ENCODE measurements around the gene ROBO2.

DNA sequence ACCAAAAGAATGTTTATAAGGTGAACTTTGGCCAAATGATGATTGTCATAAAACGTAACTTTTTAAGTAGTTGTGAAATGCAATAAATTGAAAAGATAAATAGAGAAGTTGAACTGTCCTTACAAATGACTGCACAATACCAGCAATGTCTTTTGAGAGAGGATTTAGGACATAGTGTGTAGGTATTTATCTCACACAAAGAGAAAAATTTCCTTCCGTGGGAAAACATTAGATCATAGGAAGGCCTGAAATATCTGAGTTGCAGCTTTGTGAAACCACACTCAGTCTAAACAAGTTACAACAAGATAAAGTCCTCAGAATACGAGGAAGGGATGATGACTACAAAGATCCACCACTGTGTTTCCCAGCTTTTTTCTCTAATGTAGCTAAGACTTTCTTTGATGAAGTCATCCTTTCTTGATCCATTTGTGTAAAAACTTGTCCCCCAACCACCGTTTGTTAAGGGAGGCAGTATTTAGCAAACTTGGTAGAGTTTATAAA, 16.0 kb downstream of the ROBO2 start:
- TF ChIP-seq CTCF (IDR thresholded peaks at IDR 0.05; ENCODE audit: insufficient read depth, low read length) (no peak), POLR2AphosphoS5 (IDR thresholded peaks at IDR 0.05; ENCODE audit: low read depth) (no peak), GABPA (IDR thresholded peaks at IDR 0.05; ENCODE audit: low read depth) (no peak), SPI1 (IDR thresholded peaks at IDR 0.05; ENCODE audit: borderline replicate concordance, low read depth) (no peak)
- TF ChIP-seq, protein P1, sequence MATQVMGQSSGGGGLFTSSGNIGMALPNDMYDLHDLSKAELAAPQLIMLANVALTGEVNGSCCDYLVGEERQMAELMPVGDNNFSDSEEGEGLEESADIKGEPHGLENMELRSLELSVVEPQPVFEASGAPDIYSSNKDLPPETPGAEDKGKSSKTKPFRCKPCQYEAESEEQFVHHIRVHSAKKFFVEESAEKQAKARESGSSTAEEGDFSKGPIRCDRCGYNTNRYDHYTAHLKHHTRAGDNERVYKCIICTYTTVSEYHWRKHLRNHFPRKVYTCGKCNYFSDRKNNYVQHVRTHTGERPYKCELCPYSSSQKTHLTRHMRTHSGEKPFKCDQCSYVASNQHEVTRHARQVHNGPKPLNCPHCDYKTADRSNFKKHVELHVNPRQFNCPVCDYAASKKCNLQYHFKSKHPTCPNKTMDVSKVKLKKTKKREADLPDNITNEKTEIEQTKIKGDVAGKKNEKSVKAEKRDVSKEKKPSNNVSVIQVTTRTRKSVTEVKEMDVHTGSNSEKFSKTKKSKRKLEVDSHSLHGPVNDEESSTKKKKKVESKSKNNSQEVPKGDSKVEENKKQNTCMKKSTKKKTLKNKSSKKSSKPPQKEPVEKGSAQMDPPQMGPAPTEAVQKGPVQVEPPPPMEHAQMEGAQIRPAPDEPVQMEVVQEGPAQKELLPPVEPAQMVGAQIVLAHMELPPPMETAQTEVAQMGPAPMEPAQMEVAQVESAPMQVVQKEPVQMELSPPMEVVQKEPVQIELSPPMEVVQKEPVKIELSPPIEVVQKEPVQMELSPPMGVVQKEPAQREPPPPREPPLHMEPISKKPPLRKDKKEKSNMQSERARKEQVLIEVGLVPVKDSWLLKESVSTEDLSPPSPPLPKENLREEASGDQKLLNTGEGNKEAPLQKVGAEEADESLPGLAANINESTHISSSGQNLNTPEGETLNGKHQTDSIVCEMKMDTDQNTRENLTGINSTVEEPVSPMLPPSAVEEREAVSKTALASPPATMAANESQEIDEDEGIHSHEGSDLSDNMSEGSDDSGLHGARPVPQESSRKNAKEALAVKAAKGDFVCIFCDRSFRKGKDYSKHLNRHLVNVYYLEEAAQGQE (IDR thresholded peaks at IDR 0.05; ENCODE audit: insufficient replicate concordance, low read depth) = no peak
